Stimulated activated CD4-positive, alpha-beta T cell treated with anti-CD3 and anti-CD28 coated beads, Interleukin-15, amount 100 ng/mL, for 1 hour (primary cell): Measurements from ENCODE around the gene CACNA1C.
"Not testable (repeated sequence)": the region's sequence is repeated elsewhere in the genome, so short reads cannot be mapped to it uniquely, and the experiment has no call there.

Experiments
- DNase-seq, 2 donors: peaks; one replicate each; pipeline ENCODE4 v3.0.0-alpha.2; 2020; ENCODE audit warnings: low read depth in 1 of 2, low spot score in 1 of 2

The CACNA1C gene

DNA sequence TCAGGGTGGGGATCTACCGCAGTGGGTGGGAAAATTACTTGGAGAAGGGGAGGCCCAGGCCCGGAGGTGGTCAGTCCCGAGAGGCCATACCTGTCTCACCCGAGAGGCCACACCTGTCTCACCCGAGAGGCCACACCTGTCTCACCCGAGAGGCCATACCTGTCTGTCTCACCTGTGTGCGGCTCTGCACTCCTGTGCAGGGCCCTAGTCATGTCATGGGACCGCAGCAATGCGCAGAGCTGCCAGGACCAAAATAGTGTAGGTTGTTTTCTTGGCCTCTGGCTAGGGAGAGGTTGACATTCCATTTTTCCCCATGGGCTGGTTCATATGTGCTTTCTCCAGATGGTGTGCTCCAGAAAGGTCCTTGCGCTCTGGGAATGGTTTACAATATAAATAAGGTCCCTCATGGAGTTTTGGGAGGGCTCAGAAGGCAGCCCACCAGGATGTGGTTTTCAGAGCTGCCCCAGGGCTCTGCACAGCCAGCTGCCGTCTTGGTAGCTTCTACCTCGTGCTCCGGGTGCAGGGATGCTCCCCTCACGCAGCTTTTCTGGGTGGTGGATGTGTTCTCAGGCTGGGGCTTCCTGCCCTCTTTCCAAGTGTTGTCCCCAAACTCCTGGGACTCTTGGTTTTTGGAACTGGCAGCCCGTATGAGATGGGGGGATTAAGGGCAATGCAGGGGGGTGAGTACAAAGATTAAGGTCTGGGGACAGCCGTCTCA, 58.2 kb downstream of the CACNA1C start:
- no peak for DNase-seq

DNA sequence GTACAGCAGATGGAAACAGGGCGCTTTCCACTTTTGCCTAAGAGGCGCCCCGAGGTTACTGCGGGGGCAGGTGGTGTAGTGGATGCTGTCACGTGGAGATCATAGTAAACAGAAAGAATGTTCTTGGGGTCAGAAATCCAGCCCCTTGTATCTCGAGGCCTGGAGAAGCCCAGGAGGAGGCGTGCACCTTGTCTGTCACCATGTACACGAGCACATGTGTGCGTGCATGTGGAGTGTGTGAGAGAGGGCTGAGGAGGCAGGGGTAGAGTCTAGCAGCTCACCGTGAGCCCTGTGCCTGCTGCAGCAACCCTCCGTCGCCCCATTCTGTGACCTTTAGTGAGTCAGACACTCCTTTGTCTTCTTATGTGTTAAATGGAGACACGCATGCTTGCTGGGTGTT, 59.0 kb downstream of the CACNA1C start:
- DNase-seq = no peak

DNA sequence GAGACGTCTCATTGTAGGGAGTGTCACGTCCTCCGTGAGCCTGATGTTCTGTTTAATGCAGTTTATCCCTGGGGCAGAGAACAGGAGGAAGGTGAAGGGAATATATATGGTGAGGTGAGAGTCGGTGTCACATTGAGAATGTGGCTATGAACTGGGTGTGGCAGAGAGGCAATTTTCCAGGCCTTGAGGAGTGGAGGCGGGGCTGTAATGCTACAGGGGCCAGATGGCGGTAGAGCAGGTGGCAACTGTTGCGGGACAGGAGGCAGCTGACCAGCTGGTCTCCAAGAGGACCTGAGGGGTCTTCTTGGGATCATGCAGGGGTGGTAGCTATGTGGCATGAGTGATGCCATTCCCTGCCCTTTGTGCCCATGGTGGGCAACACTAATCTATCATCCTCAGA, 59.6 kb downstream of the CACNA1C start:
- no peak for DNase-seq

DNA sequence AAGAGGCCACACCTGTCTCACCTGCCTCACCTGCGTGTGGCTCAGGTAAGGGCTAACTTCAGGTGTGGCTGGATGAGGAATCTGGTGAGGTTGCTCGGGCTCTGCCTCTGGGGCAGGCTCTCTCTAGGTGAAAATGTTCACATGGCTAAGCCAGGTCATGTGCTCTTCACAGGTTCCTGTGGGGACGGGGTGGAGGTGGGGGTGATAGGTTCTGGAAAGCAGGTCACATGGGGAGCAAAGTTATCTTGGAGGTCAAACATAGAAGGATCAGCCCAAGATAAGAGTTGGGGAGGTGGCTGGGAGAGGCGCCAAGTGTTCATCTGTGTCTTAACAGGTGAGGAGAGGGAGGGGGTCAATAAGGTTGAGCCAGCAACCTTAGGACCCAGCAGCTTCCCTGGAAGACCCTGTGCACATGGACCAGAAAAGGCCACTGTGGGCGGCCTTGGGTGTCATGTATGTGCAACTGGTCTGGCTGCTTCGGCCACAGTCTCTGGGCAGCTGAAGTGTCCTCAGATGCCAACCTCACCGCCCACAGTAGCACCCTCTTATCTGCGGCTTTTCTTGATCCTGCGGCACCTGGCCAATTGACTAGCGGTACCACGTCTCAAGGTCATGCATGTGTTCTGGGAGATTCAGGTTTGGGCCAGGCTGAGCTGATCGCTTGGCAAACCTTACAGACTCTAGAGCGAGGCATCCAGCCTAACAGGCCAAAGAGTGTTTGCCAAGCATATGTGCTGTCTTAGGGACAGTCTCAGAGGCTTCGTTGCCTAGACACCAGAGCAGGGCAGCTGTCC, 60.5 kb downstream of the CACNA1C start:
- no peak for DNase-seq

DNA sequence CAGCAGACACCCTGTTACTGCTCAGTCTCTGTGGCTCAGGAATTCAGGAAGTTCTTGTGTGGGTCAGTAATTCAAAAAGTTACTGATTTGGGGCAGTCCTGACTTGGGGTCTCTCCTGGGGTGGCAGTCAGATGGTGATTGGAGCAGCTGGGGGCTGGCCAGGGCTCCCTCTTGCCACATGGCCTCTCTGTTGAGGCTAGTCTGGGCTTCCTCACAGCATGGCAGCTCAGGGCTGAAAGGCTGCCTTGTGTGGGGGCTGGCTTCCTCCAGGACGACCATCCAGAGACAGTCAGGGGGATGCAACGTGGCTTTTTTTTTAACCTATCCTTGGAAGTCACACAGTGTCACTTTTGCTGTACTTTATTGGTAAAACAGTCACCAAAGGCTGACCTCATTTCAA, 61.3 kb downstream of the CACNA1C start:
- no peak for DNase-seq

DNA sequence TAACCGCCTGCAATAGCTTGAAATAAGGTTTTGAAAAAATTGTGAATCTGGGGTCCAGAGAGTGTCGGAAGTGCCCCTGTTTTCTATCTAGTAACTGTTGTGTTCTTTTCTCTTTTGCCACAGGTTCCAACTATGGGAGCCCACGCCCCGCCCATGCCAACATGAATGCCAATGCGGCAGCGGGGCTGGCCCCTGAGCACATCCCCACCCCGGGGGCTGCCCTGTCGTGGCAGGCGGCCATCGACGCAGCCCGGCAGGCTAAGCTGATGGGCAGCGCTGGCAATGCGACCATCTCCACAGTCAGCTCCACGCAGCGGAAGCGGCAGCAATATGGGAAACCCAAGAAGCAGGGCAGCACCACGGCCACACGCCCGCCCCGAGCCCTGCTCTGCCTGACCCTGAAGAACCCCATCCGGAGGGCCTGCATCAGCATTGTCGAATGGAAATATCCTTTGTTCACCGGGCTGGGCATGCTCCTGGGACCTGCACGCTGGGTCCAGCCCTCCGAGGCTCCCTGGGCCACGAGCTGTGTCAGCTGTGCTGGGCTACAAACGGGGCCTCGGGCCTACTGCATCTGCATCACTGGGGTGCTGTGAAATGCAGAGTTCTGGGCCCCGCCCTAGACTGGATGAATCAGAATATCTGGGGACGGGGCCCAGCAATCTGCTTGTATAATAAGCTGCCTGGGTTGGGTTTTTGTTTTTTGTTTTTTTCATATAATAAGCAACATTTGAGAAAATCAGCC, 62.5 kb downstream of the CACNA1C start:
- DNase-seq = no peak

DNA sequence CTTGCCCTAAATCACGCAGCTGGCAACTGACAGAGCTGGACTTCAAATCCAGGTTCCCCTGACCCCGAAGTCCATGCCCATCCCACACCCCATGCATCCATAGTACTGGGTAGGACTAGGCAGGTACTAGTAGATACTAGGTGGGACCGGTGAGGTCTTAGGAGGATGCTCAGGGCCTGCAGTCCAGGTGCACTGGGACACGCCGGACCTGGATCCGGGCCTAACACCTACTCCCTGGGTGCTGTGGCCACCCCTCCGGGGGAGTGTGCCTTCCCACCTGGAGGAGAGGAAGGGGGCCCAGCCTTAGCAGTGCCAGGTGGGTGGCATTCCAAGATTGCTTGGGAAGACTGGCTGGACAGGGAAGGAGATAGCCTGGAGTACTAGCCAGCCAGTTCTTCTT, 64.8 kb downstream of the CACNA1C start:
- no peak for DNase-seq

DNA sequence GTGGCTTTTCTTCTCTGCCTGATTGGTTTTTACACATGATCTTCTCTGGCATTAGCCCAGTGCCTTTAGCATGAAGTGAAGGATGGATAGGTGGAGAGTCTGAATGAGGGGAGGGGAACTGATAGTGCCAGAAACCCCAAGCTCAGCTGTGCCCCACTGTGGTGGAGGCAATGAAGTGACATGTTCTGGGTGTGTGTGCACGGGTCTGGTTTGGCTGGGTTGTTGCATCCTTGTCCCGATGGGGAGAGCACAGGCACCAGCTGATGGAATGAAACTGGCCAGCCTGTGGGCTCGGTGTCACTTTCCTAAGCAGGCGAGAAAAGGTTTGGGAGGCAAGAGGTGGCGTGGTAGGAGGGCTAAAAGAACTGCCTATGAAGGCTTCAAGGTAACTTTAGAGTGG, 65.3 kb downstream of the CACNA1C start:
- no peak for DNase-seq

DNA sequence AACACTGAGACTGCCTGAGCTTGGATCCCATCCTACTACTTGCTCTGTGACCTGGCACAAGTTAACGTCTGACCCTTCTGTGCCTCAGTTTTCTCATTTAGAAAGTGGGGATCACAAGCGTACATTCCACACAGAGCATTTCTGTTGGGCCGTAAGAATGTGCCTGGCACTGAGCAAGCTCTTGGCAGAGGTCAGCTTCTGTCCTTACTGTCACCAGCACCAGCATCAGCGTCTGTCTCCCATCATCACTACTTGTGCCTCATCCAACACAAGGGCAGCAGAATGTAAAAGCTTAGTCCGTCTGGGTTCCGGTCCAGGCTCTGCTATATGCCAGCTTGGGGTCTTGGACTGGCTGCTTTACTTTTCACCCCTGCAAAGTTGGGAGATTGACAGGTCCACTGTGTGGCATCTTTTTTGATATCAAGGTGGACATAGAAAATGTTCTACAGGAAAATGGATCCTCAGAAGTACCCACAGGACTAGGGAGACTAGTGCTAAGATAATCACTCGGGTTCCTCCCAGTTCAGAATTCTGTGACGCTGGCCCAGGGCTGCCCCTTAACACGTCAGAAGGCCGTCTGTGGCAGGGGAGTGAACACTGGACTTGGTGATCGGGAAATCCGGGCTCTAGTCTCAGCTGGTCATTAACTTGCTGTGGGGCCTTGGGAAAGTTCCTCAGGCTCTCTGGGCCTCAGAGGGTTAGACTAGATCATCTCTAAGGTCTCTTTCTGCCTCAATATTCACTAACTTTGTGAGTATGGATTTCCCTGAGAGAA, 65.9 kb downstream of the CACNA1C start:
- no peak for DNase-seq

DNA sequence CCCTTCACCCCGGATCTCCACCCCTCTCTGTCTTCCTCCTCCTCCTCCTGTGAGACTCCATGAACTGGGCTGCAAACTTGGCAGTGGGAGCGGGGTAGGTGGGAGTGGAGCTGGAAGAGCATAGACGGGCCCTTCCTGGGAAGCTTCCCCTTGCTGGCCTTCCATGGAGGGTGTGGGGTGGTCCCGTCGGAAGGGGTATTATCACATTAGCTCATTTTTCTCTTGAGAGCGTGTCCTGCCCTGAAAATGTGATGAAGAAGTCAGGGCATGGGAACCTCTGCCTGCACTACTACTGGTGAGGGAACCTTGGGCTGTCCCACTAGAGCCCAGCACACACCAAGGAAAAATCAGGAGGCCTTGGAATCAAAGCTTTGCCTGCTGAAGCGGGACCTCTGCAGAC, 66.5 kb downstream of the CACNA1C start:
- no peak for DNase-seq

DNA sequence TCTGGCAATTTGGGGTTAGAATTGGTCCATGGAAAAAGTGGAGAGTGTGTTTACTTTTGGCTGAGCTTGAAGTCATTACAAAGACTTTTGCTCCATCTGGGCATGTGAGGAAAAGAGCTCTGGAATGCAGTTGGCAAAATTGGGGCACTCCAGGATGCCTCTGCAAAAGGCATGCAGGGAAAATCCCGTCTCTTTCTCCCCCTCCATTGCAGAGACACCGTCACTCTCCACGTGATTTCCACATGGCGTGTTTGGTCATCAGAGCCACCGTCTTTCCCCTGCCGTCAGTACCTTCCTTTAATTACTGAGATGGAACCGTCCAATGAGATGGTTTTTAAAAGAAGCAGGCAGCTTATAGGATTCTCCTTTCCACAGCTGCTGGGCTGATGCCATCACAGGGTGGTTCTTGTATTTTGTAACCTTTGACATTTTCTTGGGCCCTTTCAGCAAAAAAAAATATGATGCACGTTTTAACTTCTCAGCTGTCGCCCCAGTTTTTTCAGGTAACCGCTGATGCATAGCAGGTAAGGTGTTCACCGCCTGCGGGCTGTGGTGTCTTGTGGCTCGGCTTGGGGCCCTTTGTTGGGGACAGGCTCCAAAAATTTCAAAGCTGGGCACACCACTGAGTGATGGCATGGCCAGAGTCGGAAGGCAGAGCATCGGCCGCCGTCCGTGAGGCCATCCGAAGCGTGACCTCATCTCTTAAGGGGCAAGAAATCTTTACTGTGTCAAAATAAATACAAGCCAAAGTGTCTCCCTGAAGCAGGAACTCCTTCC, 68.4 kb downstream of the CACNA1C start:
- DNase-seq = no peak

DNA sequence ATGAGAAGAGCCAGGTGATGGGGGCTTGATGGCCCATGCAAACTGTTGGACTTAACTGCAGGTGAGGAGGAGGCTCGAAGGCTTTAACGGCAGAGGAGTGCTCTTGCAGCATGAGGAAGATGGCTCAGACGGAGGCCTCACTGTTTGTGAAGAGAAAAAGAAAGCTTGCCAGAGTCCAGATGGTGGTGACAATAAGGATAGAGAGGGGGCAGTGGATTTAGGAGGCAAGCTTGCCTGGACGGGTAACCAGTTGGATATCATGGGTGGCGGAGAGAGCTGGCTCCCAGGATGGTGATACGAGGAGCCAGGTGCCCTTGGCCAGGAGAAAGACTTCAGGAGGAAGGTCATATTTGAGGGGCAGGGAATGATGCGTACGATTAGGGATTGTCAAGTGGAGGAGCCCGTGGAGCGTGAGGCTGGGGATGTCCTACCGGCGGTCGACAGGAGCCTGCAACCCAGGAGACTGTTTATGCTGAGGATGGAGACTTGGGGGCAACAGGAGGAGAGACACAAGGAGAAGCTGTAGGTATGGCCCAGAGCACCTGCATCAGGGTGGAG, 71.8 kb downstream of the CACNA1C start:
- DNase-seq = no peak

DNA sequence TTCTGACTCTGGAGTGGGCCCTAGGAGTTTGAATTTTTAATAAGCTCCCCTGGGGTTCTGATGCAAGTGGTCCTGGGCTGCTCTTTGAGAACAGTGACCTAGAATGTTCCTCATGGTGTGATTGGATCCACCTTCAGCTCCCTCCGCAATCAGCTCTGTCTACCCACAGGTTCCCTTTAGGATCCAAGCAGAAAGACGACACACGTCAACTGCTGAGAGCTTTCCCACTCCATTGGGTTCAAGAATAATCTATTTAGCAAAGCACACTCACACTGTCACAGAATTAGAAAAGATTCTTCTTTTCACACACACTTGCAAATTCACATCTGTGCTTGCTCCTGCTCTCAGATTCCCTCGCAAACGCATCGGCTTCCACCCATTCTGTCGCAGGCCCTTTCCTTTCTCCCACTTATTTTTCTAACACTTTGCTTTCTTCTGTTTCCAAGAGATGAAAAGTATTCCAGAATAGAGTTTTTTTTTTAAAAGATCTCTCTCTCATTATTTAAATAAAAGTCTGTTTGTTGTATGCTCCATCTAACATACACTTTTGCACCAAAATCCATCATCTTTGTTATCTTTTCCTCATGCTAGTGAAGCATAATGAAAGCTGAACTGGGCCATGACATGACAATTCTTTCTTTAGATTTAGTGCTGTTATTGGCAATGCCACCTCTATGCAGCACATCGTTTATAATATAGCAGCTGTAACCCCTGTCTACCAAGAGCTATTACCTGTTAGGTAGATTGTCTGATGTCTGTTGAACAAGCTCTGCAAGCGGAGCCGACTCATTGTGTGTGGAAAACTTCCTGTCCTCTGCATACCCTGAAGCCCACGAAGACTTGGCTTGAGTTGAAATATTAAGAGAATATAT, 73.1 kb downstream of the CACNA1C start:
- no peak for DNase-seq

DNA sequence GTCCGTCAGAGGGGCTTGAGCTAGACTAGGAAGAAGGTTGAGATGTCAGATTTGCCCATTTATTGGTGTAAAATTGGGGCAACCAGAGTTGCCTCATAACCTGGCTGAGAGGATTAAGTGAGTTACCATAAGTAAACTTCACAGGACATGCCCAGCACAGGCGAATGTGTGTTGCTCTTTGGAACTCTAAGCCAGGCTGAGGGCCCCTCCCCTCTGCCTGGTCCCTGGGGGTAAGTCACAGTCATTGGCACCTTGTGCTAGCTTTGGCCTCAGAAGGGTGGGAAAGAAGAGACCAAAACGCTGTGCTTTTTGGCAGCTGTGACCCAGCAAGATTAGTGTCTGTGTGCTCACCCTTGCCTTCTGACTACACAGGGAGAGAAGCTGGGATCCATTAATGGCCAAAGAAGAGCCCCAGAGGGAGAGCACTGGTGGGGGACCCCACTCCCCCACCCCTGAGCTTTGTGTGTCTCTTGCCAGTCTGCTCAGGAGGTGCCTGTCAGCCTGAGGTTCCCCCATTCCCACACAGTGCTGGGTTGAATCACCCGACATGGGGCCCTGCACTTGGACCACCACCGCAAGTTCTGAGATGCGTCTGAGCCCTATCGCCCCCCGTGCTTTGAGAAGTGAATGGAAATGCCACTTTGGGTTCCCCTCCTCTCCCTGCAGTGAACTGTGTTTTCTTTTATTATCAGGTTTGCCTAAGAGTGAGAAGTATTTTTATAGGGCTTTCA, 74.1 kb downstream of the CACNA1C start:
- DNase-seq = no peak

DNA sequence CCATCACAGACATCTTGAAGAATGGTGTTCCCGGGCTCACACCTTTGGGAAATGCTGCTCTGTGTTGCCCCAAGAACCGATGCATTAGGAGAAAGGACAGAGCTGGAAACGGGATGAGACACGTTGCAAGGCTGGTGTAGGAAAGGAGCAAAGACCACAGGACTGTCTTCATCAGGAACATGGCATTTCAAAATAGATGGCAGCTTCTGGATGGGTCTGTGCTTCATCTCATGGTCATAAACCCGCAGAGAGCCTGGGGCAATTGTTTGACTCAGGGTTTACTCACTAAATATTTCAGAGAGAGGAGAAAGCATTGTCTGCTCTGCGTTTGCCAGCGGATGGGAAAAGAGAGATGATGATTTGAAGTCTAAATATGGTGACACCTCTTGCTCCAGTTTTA, 76.3 kb downstream of the CACNA1C start:
- no peak for DNase-seq

DNA sequence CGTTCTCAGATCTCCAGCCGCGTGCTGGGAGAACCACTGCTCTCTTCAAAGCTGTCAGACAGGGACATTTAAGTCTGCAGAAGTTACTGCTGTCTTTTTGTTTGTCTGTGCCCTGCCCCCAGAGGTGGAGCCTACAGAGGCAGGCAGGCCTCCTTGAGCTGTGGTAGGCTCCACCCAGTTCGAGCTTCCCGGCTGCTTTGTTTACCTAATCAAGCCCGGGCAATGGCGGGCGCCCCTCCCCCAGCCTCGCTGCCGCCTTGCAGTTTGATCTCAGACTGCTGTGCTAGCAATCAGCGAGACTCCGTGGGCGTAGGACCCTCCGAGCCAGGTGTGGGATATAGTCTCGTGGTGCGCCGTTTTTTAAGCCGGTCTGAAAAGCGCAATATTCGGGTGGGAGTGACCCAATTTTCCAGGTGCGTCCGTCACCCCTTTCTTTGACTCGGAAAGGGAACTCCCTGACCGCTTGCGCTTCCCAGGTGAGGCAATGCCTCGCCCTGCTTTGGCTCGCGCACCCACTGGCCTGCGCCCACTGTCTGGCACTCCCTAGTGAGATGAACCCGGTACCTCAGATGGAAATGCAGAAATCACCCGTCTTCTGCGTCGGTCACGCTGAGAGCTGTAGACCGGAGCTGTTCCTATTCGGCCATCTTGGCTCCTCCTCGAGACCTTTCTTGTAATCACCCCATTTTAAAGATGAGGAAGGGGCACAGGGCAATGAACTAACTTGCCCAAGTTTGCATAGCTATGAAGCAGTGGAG, 83.1 kb downstream of the CACNA1C start:
- DNase-seq = not testable (repeated sequence)

DNA sequence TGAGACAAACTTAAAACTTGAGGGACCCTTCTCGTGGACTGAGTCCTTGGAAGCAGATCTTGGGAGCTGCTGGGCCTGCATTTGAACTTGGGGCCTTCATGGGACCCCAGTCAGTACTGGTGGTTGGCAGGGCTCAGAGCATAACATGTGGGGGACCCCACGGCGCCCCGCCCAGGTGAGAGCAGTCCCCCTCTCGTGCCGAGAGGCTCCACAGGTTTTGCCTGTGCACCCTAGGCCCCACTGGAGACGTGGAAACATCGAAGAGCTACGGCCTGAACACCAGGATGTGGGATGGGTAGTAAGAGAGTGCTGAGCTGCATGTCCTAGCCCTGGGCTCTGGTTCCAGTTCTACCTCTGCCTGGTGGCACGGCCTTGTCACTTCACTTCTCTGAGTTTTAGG, 84.1 kb downstream of the CACNA1C start:
- no peak for DNase-seq

DNA sequence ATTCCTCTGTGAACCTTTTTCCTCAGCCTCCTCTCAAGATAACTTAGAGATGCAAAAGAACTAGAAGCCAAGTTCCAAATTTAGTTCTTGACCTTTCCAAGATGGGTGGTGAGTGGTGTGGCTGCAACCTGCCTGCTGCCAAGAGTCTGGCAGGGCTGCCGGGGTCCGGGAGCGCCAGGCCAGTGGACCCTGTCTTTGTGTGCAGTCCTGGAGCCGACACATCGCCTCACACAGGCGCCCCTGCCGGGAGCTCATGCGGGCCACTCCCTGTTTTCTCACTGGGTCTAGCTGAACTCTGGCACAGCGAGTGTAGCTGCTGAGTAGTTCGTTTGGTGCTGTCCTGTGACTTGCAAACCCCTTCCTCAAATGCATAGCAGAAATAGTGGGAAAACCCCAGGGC, 84.9 kb downstream of the CACNA1C start:
- no peak for DNase-seq
